GM18498 (cell line): ENCODE data around the gene SLF1.

Experiments used
- ATAC-seq: cut with Tn5 transposase; IDR thresholded peaks from one replicate; pipeline ENCODE4 v1.9.1; 2021; ENCODE audit warnings: mild to moderate bottlenecking, moderate library complexity; ENCODE audit not compliant: unreplicated experiment

The SLF1 gene

DNA sequence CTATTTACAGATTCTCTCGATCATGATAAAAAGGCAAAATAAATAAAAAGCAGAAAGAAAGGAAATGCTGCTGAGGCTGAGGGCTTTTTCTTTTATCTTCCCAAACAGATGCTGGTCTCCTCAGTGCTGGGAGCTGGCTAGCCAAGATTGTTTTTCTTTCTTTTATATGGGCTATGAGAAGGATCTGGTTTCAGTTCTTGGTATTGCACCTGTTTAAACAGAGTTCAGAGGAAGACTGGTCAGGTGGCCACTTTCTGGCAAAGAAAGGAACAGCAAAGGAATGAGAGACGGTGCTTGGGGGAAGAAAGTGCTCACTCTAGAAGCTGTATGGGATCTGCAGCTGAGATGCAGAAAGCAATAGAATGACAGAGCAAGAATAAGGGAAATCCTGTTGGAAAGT lies 88.9 kb downstream of the SLF1 start:
- no peak for ATAC-seq

DNA sequence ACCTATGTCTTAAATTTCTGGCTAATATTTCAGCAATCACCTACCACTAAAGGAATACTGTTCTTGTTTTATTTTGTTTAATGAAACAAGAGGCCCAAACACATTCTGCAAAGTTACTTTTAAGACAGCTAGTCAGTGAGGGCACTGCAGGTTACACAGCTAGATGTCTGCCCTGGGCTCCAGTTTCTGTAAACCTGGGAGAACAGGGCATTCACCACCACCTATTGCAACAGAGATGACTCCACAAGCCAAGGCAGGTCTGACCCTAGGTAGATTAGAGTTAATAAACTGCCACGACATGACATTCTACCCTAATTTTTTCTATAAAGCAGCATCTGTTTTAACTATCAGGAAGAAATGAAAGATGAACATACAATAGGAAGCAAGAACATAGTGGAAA lies 90.8 kb downstream of the SLF1 start:
- no peak for ATAC-seq

DNA sequence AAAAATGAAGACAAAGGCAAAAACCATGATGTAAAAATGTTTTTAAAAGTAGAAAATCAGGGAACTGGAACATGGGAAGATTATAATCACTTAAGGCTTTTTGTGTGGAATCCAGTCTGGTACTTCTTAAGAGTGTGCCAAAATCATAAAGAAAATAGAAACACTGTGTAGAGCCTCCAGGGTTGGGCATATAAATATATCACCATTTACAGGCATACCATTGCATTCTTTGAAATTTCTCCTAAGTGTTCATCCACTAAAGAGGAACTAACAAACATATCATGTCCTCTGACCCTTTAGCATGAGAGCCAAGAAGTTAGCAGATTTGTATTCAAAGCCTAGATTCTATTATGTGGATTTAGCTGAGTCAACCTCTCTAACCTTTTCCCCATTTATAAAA lies 93.3 kb downstream of the SLF1 start:
- ATAC-seq, result no peak

DNA sequence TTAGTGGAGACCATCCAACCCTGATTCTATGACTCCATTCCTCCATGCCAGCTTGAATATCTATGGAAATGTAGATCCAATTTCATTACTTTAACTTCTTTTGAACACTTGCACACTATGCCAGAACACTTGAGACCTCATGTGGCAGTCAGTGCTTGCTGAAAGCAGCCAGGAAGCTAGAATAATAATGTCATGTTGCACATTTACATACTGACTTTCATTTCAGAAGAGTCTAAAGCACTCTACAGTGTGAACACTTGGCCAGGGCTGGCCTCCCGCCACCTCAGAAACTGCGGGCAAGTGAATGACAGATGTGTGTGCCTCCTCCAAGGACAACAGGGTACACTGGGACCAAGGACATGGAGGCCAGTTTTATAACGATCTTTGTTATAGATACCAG lies 97.3 kb downstream of the SLF1 start:
- ATAC-seq, result no peak

DNA sequence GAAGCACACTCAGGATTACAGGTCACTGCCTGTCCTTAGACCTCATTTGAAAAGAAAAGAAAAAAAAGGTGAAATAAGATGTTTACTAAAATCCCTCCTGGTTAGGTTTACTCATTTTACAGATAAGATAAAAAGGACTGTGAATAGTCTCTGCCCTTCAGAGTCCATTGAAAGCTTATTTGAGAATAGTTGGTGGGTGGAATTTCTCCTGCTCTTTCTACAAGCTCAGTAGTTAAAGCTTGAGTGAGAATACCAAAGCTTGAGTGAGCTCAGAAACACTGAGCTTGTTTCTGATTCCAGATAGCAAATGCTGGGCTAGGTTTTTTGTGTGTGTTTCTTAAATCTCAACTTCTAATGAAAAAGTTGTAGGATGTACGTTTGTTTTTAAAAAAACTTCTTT lies 106.7 kb downstream of the SLF1 start:
- ATAC-seq, result no peak

DNA sequence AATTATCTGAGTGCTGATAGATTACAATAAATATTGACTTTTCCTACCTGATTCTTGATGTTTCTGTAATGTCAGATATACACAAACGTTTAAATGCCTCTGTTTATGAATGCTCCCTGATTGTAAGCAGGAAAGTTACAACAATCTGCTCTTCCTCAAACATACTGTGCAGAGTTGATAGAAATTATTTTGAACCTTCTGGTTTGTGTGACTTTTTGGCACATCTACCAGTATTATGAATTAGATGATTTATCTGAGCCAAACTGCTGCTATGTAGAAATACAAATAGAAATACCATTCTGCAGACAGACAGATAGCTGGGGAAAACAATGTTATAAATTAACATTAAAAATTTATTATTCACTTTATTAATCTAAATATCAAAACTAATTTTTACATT lies 113.0 kb downstream of the SLF1 start:
- ATAC-seq, result no peak

DNA sequence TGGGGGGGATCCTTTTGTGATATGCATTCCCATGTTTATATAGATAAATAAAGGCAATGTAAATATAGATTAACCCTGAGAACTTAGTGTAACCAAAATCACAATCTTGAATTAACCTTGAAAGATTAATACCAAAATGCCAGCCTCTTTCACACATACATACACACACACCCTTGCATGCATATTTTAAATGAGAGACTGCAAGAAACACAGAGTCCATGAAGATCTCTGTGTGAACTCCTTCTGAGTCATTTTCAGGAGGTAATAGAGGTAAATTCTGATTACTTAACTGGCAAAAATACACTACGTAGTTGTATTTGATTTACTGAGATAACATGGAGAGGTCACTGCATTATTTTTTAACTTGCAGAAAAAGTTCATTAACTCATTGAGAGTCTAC lies 118.0 kb downstream of the SLF1 start:
- no peak for ATAC-seq

DNA sequence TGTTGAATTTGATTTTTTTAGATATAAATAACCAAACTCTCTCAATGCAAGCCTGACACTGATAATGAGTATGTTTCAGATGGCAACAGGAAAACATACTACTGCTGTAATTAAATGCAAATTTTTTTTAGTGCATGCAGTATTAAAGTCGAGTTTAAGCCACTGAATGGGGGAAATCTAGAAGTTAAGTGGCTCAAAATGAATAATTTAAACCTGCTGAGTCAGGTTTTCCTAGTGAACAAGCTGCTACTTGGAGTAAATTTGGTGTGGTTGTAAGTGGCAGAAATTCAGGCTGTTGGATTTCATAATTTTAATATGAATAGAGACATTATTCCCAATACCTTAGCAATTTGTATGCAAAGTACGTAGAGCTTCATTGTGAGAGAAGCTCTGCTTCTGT lies 121.8 kb downstream of the SLF1 start:
- ATAC-seq, result no peak

DNA sequence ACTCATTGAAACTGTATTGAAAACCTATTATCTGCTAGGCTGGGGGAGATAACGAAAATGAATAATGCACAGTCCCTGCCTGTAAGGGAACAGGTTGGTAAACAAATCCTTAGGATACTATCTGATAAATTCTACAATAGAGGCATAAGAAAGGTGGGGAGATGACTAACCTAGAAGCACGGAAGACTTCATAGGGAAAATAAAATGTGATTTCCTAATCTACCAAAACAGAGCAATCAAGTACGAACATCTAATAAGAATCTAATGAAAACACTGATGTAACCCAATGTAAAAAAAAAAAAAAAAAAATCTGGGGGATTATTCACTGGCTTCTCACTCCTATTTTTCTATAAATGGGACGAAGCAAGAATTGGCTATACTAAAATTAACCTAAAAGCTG lies 124.4 kb downstream of the SLF1 start:
- no peak for ATAC-seq

DNA sequence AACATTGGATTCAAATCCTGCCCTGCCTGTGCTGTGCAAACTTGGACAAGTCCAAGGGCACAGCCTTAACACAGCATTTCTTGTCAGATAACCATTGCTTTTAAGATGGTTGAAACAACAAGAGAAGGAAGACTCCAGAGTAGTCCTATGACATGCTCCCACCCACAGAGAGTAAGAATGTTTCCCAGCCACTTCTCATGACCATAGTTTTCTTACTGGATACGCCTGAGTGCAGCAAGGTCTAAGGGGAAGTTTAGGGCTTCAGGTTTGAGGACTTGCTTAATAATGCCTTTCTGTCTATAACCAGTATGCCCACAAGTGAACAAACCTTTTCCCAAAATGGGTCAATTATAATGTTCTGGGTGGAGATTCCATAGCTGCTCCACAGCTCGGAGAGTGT lies 126.4 kb downstream of the SLF1 start:
- ATAC-seq, result no peak

DNA sequence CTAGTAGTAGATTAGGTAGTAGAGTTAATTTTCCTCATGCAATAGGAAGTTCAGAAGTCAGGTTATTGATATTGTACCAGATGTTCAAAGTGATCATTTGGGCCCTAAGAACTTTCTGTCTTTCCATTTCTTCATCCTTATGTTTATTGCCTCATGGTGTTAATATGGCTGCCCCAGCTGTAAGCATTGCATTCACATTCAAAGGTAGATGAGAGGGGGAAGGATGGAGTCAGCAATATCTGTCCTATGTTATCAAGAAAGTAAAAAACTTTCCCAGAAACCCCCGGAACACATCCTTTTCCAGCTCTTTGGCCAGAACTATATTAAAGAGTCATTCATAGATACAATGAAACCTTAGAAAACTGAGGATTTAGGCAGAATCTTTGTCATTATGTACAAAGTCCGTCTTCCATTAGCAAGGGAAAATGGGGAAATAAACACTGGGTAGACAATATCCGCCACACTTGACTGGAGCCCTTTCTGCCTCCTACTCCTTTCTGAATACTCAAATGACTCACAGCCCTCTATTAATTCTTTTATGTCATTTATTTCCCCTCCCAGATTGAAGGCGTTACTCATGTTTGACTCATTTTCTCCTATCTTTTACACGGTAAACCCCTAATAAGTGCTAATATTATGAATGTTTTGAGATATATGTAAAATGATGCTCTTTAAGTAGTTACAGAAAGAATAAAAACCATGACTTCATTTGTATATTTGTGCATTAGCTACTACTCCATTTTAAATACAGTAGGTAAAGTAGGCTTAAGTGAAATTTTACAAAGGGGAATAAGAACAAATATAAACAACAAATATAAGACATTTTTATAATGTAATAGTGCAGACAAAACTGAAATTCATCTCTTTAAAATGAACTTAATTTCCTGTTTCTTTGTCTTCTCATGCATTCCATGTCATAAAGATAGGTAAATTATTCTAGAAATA lies 127.6 kb downstream of the SLF1 start:
- ATAC-seq, result peak; percentile 62

DNA sequence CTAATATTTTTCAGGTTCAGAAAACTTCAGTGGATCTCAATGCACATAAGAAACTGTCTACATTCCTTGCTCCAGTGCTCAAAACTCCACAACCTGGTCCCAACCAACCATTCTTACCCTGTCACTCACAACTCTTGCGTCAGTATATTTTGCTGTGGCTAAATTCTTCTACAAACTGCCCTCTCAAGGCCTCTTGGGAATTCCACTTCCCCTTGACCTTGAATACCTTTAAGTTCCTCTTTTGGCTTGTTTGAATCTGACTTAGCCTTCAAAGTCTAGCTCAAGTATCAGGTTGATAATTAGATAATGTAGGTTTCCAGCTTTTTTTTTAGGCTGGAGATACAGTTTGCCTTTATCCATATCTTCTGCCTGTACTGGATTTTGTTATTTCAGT lies 128.3 kb downstream of the SLF1 start:
- ATAC-seq, result peak; percentile 61
